ENCODE results near the gene CATSPERZ. TPM values are rescaled to one million over a fixed set of nuclear protein-coding genes. Genes with fewer than 3 reads are reported as not detected.

The CATSPERZ gene
- total RNA-seq, 1 donor from 2014 or later = 0.26 TPM

GRCh38 chr11:64290352-64291261 lies 9.6 kb upstream of the CATSPERZ start:
- no peak overlapping the region for H3K4me3 ChIP-seq (ENCODE audit: low read depth, low read length)
- no peak for FAIRE-seq

GRCh38 chr11:64291262-64291751 lies 8.9 kb upstream of the CATSPERZ start, which contains the start of gene KCNK4:
KCNK4 (plus strand) TSS chr11:64291302; CDS start chr11:64293019, 1,717 bp downstream.
- Histone ChIP-seq H3K36me3 (ENCODE audit: control insufficient read depth, insufficient read depth, low read length) (no peaks in the 10 kb centered on the region), H3K27me3 (ENCODE audit: control insufficient read depth, insufficient read depth, low read length) (peaks cover 16% of the 10 kb centered on the region), H3K4me3 (ENCODE audit: low read depth, low read length) (peak within 1 kb of the TSS; percentile 18)
- TF ChIP-seq CTCF (IDR thresholded peaks at IDR 0.05; ENCODE audit: insufficient read depth, low read length, severe bottlenecking) = no peak
- DNase-seq (ENCODE audit: low read depth) = no peak
- FAIRE-seq = no peak

More at GRCh38 chr11:64290352-64291261, 9.6 kb upstream of the CATSPERZ start:
- Histone ChIP-seq H3K27me3 (ENCODE audit: control insufficient read depth, insufficient read depth, low read length) (peaks cover 16% of the 10 kb centered on the region), H3K36me3 (ENCODE audit: control insufficient read depth, insufficient read depth, low read length) (no peaks in the 10 kb centered on the region)
- DNase-seq (ENCODE audit: low read depth) = no peak
- no peak for TF ChIP-seq CTCF (IDR thresholded peaks at IDR 0.05; ENCODE audit: insufficient read depth, low read length, severe bottlenecking)

- Histone ChIP-seq H3K36me3 (ENCODE audit: control insufficient read depth, insufficient read depth, low read length) (no peaks in the 10 kb centered on the region), H3K27me3 (ENCODE audit: control insufficient read depth, insufficient read depth, low read length) (peaks cover 20% of the 10 kb centered on the region), H3K4me3 (ENCODE audit: low read depth, low read length) (peak overlapping the region; percentile 18)
- FAIRE-seq (no peak), DNase-seq (ENCODE audit: low read depth) (no peak)
- no peak for TF ChIP-seq CTCF (IDR thresholded peaks at IDR 0.05; ENCODE audit: insufficient read depth, low read length, severe bottlenecking)
Observed at GRCh38 chr11:64291752-64292459, 8.3 kb upstream of the CATSPERZ start.

GRCh38 chr11:64292460-64293254 lies 7.5 kb upstream of the CATSPERZ start:
- DNase-seq (ENCODE audit: low read depth) (no peak), FAIRE-seq (no peak)
- no peaks in the 10 kb centered on the region for H3K36me3 ChIP-seq (ENCODE audit: control insufficient read depth, insufficient read depth, low read length)
- no peak for TF ChIP-seq CTCF (IDR thresholded peaks at IDR 0.05; ENCODE audit: insufficient read depth, low read length, severe bottlenecking)
- H3K4me3 ChIP-seq (ENCODE audit: low read depth, low read length) = peak overlapping the region; percentile 18
- H3K27me3 ChIP-seq (ENCODE audit: control insufficient read depth, insufficient read depth, low read length) = peaks cover 26% of the 10 kb centered on the region

- no peak for TF ChIP-seq CTCF (IDR thresholded peaks at IDR 0.05; ENCODE audit: insufficient read depth, low read length, severe bottlenecking)
- no peak for FAIRE-seq
- peaks cover 40% of the 10 kb centered on the region for H3K27me3 ChIP-seq (ENCODE audit: control insufficient read depth, insufficient read depth, low read length)
Observed at GRCh38 chr11:64294774-64295173, 5.4 kb upstream of the CATSPERZ start.

More at GRCh38 chr11:64294774-64295173, 5.4 kb upstream of the CATSPERZ start:
- no peak for DNase-seq (ENCODE audit: low read depth)
- Histone ChIP-seq H3K36me3 (ENCODE audit: control insufficient read depth, insufficient read depth, low read length) (no peaks in the 10 kb centered on the region), H3K4me3 (ENCODE audit: low read depth, low read length) (no peak overlapping the region)

Measured in bronchial epithelial cell (primary cell).